Type B pancreatic cell (in vitro differentiated cells): ENCODE data around the gene NMU. TPM values are rescaled to one million over a fixed set of nuclear protein-coding genes. Genes with fewer than 3 reads are reported as not detected.
"Not testable (repeated sequence)": the region's sequence is repeated elsewhere in the genome, so short reads cannot be mapped to it uniquely, and the experiment has no call there.

ENCODE experiments used
- DNase-seq: peaks from one replicate; pipeline ENCODE4 v3.0.0; 2021; ENCODE audit warnings: mixed read lengths; ENCODE audit not compliant: unreplicated experiment; ENCODE audit errors: extremely low spot score
- H3K27ac Mint-ChIP-seq: 2 replicates; pipeline ENCODE4 v1.8.0; 2021; ENCODE audit warnings: mild to moderate bottlenecking, mixed read lengths
- H3K27me3 Mint-ChIP-seq: 2 replicates; pipeline ENCODE4 v1.8.0; 2021; ENCODE audit warnings: mixed read lengths
- H3K36me3 Mint-ChIP-seq: 2 replicates; pipeline ENCODE4 v1.8.0; 2021; ENCODE audit warnings: mixed read lengths
- H3K4me1 Mint-ChIP-seq: one replicate; pipeline ENCODE4 v1.8.0; 2021; ENCODE audit warnings: mixed read lengths; ENCODE audit not compliant: unreplicated experiment
- H3K4me3 Mint-ChIP-seq: 2 replicates; pipeline ENCODE4 v1.8.0; 2021; ENCODE audit warnings: mild to moderate bottlenecking, mixed read lengths
- H3K9me3 Mint-ChIP-seq: 2 replicates; pipeline ENCODE4 v1.8.0; 2021; ENCODE audit warnings: mixed read lengths
- CTCF ChIP-seq: fragments of 200-600 bp; sonication (generic); conservative IDR thresholded peaks from 2 replicates; pipeline ENCODE4 v1.5.0; 2021; ENCODE audit warnings: antibody characterized with exemption, mild to moderate bottlenecking
- total RNA-seq: library from RNA; stranded (reverse); gene quantifications from 2 replicates; pipeline ENCODE4 v1.2.1, GENCODE V29; 2021; ENCODE audit warnings: low replicate concordance

The NMU gene
- total RNA-seq, 1 donor from 2014 or later, result 19.4 TPM

DNA sequence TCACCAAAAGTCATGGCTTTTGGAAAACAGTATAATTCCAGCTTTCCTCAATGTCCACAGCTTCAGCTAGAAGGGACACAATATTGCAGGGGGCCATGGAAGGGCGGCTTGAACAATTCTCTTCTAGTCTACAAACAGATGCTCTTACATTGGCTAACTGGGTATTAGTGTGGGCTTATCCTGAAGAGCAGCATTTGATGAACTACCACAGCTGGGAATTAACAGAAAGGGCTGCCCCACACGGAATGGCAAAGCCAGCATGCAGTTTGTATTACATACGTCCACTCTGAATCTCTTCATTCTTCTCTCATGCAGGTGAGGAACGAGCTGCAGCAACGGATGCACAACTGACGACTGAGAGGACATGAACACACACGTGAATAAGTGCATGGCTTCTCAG, 31.1 kb downstream of the NMU start:
- no peaks in the 10 kb centered on the region for H3K27me3 Mint-ChIP-seq
- no peaks in the 10 kb centered on the region for H3K36me3 Mint-ChIP-seq
- no peak overlapping the region for H3K4me3 Mint-ChIP-seq
- no peaks in the 10 kb centered on the region for H3K9me3 Mint-ChIP-seq
- no peak for DNase-seq
- no peak overlapping the region for H3K27ac Mint-ChIP-seq
- H3K4me1 Mint-ChIP-seq, result no peaks in the 10 kb centered on the region
- no peak for TF ChIP-seq CTCF

DNA sequence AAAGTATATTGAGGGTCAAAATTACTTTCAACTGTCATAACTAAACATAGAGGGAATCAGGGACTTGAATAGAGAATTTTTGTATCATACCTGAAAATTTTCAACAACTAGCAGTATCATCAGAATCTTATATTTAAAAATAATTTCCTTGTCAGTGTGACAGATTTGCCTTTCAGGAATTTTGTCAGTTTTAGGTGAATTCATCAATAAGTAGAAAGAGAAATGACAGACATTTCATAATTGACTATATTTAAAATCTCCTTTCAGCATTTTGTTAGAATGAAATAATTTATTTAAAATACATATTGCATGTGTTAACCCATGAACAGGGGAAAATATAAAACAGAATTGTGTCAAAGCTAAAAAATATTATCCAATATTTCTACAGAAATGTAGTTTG, 35.5 kb downstream of the NMU start:
- Mint-ChIP-seq H3K9me3 (no peaks in the 10 kb centered on the region), H3K4me1 (no peaks in the 10 kb centered on the region), H3K36me3 (no peaks in the 10 kb centered on the region), H3K27me3 (no peaks in the 10 kb centered on the region), H3K4me3 (no peak overlapping the region), H3K27ac (no peak overlapping the region)
- no peak for TF ChIP-seq CTCF
- no peak for DNase-seq

DNA sequence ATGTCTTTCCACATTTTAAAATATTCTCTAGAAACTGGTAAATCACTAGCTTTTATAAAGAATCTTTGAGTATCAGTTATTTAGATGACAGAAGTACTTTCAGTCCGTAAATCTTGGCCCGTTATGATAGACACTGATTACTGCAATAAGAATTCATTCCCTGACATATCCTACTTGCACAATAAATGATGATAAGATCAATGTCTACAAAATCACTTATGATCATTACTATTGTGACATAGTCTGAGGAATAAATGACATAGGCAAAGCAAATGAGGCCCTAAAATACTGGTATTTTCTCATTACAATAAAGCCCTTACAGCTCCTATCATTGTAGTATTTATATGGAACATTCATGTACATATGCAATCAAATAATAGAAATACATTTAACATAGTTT, 37.5 kb downstream of the NMU start:
- Mint-ChIP-seq H3K9me3 (no peaks in the 10 kb centered on the region), H3K27ac (no peak overlapping the region), H3K27me3 (no peaks in the 10 kb centered on the region), H3K4me3 (no peak overlapping the region), H3K36me3 (no peaks in the 10 kb centered on the region), H3K4me1 (no peaks in the 10 kb centered on the region)
- no peak for DNase-seq
- no peak for TF ChIP-seq CTCF

GRCh38 chr4:55592014-55592413, 44.1 kb downstream of the NMU start, which contains the start of gene PDCL2:
TSS of gene PDCL2 (minus strand) at chr4:55592245. CDS start at chr4:55592109, 136 bp downstream.
- TF ChIP-seq CTCF, result no peak
- peaks cover 4% of the 10 kb centered on the region for H3K9me3 Mint-ChIP-seq
- no peaks in the 10 kb centered on the region for H3K27me3 Mint-ChIP-seq
- H3K36me3 Mint-ChIP-seq, result no peaks in the 10 kb centered on the region
- no peak for DNase-seq
- H3K4me3 Mint-ChIP-seq, result no peak within 1 kb of the TSS
- no peak within 1 kb of the TSS for H3K27ac Mint-ChIP-seq
- no peaks in the 10 kb centered on the region for H3K4me1 Mint-ChIP-seq

DNA sequence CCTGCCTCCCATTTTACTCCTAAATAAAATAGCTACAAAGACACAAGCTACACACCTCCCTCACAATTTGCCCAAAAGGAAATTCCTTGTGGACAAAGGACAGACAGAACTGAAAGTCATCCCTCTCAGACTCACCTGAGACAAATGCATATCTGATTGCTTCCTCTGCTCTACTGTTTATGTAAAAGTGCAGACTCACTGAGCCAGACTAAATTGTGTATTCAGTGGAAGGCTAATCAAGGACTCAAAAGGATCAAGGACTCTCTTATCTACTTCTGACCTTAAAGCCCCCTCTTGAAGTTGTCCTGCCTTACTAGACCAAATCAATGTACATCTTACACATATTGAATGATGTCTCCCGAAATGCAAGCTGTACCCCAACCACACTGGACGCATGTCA, 47.9 kb downstream of the NMU start:
- no peaks in the 10 kb centered on the region for H3K36me3 Mint-ChIP-seq
- H3K9me3 Mint-ChIP-seq, result peaks cover 4% of the 10 kb centered on the region
- TF ChIP-seq CTCF, result no peak
- H3K27me3 Mint-ChIP-seq, result no peaks in the 10 kb centered on the region
- H3K4me1 Mint-ChIP-seq, result no peaks in the 10 kb centered on the region
- no peak overlapping the region for H3K4me3 Mint-ChIP-seq
- no peak overlapping the region for H3K27ac Mint-ChIP-seq
- DNase-seq, result no peak

DNA sequence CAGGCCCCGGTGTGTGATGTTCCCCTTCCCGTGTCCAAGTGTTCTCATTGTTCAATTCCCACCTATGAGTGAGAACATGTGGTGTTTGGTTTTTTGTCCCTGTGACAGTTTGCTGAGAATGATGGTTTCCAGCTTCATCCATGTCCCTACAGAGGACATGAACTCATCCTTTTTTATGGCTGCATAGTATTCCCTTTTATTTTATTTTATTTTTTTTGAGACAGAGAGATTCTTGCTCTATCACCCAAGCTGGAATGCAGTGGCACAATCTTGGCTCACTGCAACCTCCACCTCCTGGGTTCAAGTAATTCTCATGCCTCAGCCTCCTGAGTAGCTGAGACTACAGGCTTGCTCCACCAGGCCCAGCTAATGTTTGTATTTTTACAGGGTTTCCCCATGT, 53.3 kb downstream of the NMU start:
- DNase-seq, H3K27ac Mint-ChIP-seq, H3K9me3 Mint-ChIP-seq, H3K27me3 Mint-ChIP-seq, H3K36me3 Mint-ChIP-seq, H3K4me1 Mint-ChIP-seq, H3K4me3 Mint-ChIP-seq: not testable (repeated sequence)
